HG02840 (cell line): ENCODE data around the gene S100A1.

Experiments
- ATAC-seq: cut with Tn5 transposase; IDR thresholded peaks from one replicate; pipeline ENCODE4 v1.9.1; 2021; ENCODE audit warnings: mild to moderate bottlenecking, moderate library complexity, moderate number of reproducible peaks; ENCODE audit not compliant: unreplicated experiment, low FRiP score

S100A1 gene

GRCh38 chr1:153678519-153679336, 50.5 kb downstream of the S100A1 start, which contains the start of gene NPR1:
Gene NPR1 (plus strand): TSS chr1:153678688. CDS start chr1:153679109, 421 bp downstream.
- ATAC-seq: no peak

- ATAC-seq: no peak
These were observed 51.3 kb downstream of the S100A1 start for GRCh38 chr1:153679337-153680119.

GRCh38 chr1:153680120-153680403, 51.8 kb downstream of the S100A1 start:
- ATAC-seq: no peak
